GM12873 (cell line): ENCODE measurements around the gene C9orf50.
A peak's percentile ranks its signal among the peaks of the same experiment; 100 is the strongest.

Experiments used
- TF ChIP-seq, protein P1 (sequence below): IDR thresholded peaks from 2 replicates; pipeline ENCODE4 v1.5.1; 2012; ENCODE audit warnings: low read depth, mild to moderate bottlenecking, moderate library complexity, low read length, control low read depth; ENCODE audit not compliant: insufficient read depth; ENCODE audit errors: missing control alignments

C9orf50 gene

DNA sequence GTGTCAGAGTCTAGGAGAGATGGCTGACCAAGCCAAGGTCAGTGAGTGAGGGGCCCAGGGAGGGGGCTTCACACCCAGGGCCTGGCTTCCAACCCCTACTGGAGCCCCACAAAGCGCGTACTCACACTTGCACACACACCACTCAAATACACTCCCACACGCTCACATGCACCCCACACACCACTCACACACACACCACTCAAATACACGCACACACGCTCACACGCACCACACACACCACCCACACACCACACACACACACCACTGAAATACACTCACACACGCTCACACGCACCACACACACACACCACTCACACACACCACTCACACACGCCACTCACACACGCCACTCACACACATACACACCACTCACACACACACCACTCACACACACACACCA is 26.7 kb upstream of the C9orf50 start:
- TF ChIP-seq, protein P1, sequence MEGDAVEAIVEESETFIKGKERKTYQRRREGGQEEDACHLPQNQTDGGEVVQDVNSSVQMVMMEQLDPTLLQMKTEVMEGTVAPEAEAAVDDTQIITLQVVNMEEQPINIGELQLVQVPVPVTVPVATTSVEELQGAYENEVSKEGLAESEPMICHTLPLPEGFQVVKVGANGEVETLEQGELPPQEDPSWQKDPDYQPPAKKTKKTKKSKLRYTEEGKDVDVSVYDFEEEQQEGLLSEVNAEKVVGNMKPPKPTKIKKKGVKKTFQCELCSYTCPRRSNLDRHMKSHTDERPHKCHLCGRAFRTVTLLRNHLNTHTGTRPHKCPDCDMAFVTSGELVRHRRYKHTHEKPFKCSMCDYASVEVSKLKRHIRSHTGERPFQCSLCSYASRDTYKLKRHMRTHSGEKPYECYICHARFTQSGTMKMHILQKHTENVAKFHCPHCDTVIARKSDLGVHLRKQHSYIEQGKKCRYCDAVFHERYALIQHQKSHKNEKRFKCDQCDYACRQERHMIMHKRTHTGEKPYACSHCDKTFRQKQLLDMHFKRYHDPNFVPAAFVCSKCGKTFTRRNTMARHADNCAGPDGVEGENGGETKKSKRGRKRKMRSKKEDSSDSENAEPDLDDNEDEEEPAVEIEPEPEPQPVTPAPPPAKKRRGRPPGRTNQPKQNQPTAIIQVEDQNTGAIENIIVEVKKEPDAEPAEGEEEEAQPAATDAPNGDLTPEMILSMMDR: no peak

- TF ChIP-seq, protein P1: no peak
Measured at GRCh38 chr9:129646654-129647053, 25.8 kb upstream of the C9orf50 start.

GRCh38 chr9:129646252-129646651 is 25.4 kb upstream of the C9orf50 start:
- TF ChIP-seq, protein P1: no peak

DNA sequence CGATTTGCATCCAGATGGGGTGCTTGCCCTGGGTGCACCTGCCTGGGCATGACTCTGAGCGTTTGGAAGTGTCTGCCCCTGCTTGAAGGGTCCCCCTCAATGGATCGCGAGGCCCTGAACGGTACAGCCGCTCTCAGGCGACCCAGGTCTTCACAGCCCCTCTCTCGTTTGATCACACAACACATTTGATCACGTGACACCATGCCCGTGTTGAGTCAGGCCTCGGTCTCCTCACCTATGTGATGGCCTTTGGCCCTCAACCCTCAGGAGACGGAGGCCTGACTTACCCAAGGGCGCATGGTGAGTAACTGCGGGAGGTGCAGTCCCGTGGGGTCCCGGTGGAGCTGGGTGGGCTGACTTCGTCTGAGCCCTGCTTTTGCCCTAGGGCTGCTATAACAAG is 24.0 kb upstream of the C9orf50 start:
- TF ChIP-seq, protein P1: no peak

DNA sequence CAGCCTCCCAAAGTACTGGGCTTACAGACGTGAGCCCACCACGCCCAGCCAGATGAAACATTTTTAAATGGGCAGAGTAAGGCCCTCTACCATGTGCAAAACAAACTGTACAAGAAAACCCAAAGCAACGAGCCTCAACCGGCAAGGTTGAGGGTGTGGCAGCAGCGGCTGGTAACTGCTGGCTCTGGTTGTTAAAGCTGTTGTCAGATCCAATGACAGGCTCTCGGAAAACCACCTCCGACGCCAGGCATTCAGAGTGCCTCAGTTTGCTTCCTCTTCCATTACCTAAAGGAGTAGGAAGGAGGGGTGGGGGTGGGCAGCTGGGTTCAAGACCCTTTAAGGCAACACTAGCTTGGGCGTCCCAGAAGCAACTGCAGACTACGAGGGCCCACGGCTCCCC is 23.5 kb upstream of the C9orf50 start:
- TF ChIP-seq, protein P1: no peak

DNA sequence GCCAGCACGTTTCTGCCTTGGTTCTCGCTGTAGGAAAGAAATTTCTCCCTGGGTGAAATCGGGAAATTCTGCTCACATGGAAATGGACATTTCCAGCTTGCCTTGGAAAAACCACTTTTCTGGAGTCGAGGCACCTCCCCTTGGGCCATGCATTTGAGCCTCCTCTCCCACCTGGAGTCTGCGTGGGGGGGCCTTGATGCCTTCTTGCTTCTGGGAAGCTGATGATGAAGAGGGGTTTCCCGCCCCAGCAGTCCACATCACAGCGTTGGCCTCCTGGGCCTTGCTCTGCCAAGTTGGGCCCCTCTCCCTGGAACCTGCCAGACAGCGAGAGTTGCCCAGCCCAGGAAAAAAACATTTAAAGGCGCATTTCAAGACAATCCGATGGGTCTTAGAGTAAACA is 22.8 kb upstream of the C9orf50 start:
- TF ChIP-seq, protein P1: no peak

- TF ChIP-seq, protein P1: peak; percentile 82
Measured at GRCh38 chr9:129641750-129642585, 21.1 kb upstream of the C9orf50 start, which contains the start of gene ASB6. TSS of gene ASB6 (minus strand) at chr9:129642151. CDS start at chr9:129641999, 152 bp downstream.
